ENCODE measurements around the gene EBI3. TPM values are rescaled to one million over a fixed set of nuclear protein-coding genes. Genes with fewer than 3 reads are reported as not detected.
A peak's percentile ranks its signal among the peaks of the same experiment; 100 is the strongest.

Gene EBI3
- total and polyA plus RNA-seq, 2 of the 13 experiments (the other 11 are each of a cell fraction or from before 2014, with no cell fraction given) = 3.4 TPM; not detected in 1

GRCh38 chr19:4182084-4182810, 47.1 kb upstream of the EBI3 start, which contains the start of the genes ANKRD24 and SIRT6 (continued):
- TF ChIP-seq IKZF5 (CRISPR knock-in tag; IDR thresholded peaks at IDR 0.05) (peak; percentile 86), ZNF354B (CRISPR knock-in tag; IDR thresholded peaks at IDR 0.05) (no peak), SNAPC4 (CRISPR knock-in tag; IDR thresholded peaks at IDR 0.05) (peak; percentile 87; the same call in 1 of the 2 replicates), ZNF709 (CRISPR knock-in tag; IDR thresholded peaks at IDR 0.05) (peak; percentile 70; the same call in 1 of the 2 replicates), ZNF468 (CRISPR knock-in tag; IDR thresholded peaks at IDR 0.05) (no peak), NCOR1 (IDR thresholded peaks at IDR 0.05; ENCODE audit: borderline replicate concordance, low read length) (no peak; the same call in 1 of the 2 replicates), ZNF777 (CRISPR knock-in tag; IDR thresholded peaks at IDR 0.05) (peak; percentile 43; the same call in 1 of the 2 replicates), ZNF432 (CRISPR knock-in tag; IDR thresholded peaks at IDR 0.05; ENCODE audit: borderline replicate concordance) (no peak), MAX (IDR thresholded peaks at IDR 0.05) (peak; percentile 88), CERS6 (CRISPR knock-in tag; IDR thresholded peaks at IDR 0.05) (no peak), ZNF33A (CRISPR knock-in tag; IDR thresholded peaks at IDR 0.05; ENCODE audit: borderline replicate concordance) (peak; percentile 84; the same call in 1 of the 2 replicates), ZNF430 (CRISPR knock-in tag; IDR thresholded peaks at IDR 0.05) (no peak), STAT5B (CRISPR knock-in tag; IDR thresholded peaks at IDR 0.05) (no peak), ZSCAN21 (CRISPR knock-in tag; IDR thresholded peaks at IDR 0.05; ENCODE audit: borderline replicate concordance) (peak; percentile 41; the same call in 1 of the 2 replicates), ZIK1 (CRISPR knock-in tag; IDR thresholded peaks at IDR 0.05; ENCODE audit: borderline replicate concordance, low read depth) (0 out of 2 replicates have a peak, but pooled peaks have one; percentile 65), TEF (CRISPR knock-in tag; IDR thresholded peaks at IDR 0.05) (no peak), HOMEZ (CRISPR knock-in tag; IDR thresholded peaks at IDR 0.05; ENCODE audit: low read depth) (no peak), JDP2 (CRISPR knock-in tag; IDR thresholded peaks at IDR 0.05; ENCODE audit: borderline replicate concordance) (no peak)
